ENCODE data around the gene IRAK1. TPM values are rescaled to one million over a fixed set of nuclear protein-coding genes. Genes with fewer than 3 reads are reported as not detected.
A peak's percentile ranks its signal among the peaks of the same experiment; 100 is the strongest.

IRAK1 gene
- total and polyA plus RNA-seq, 2 of the 8 experiments (the other 6 are each of a cell fraction or from before 2014, with no cell fraction given), result 26.6 to 41.7 TPM

DNA sequence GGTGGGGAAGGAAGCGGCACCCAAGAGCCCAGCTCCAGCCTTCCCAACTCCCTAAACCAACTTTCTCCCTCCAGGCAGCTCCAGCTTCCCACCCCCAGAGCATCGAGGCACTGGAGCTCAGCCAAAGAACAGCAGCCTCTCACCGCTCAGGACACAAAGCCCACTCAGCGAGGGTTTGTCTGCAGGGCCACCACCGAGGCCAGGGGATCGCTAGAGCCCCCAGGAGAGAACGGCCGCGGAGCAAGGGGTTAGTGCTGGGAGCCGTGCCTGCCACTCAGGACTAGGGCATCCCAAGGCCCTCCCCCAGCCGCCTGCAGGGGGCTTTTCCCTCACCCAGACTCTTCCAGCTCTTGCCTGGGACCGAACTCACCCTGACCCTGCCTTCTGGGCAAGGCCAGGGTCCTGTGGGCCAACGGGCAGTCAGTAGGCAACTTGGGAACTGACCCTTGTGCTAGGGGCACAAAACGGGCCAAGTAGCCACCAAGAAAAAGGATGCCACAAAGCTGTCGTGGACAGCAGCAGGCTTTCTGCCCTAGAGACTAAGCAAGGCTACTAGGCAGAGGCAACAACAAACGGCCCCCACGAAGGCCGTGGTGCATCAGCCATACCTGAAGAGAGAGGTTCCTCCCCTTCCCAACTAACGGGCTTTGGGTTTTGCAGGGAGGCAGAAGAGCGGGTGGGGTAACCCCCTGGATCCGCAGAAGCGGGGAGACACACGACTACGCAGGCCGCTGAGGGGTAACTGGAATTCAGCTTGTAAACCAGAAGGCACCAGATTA, 50.4 kb downstream of the IRAK1 start:
- Histone ChIP-seq H3K56ac (replicated peaks; ENCODE audit: insufficient read length, low read depth, low read length) (no peak overlapping the region), H3K9me3 (ENCODE audit: insufficient read depth in 2 of 2, low read depth in 1 of 2, low read length in 1 of 2) (no peaks in the 10 kb centered on the region), H3K27me3 (replicated peaks in 1 of 4; ENCODE audit: control insufficient read depth in 3 of 4, extremely low read depth in 1 of 4, insufficient read depth in 3 of 4, low read length in 3 of 4) (no peaks in the 10 kb centered on the region), H2BK5ac (ENCODE audit: low read depth, low read length) (no peak overlapping the region), H3K23me2 (ENCODE audit: low read depth, low read length) (peaks cover 8% of the 10 kb centered on the region; the same call in 1 of the 2 replicates), H3K4me2 (ENCODE audit: insufficient read depth in 1 of 2, low read depth in 2 of 2, low read length in 2 of 2) (peak overlapping the region; percentile 66 to 85), H3K4me3 (ENCODE audit: extremely low read depth in 1 of 4, insufficient read depth in 2 of 4, low read depth in 3 of 4, low read length in 4 of 4) (peak overlapping the region; percentile 64 to 99 (median 82)), H3K36me3 (ENCODE audit: control insufficient read depth in 2 of 4, insufficient read depth in 4 of 4, low read length in 3 of 4) (no peaks in the 10 kb centered on the region), H3K79me1 (ENCODE audit: low read depth, low read length) (peaks cover 1% of the 10 kb centered on the region; the same call in 1 of the 2 replicates), H3K27ac (ENCODE audit: low read depth, low read length) (no peak overlapping the region), H4K8ac (ENCODE audit: extremely low read depth, insufficient read depth, low read length) (no peak overlapping the region), H3K4me1 (replicated peaks in 1 of 4; ENCODE audit: control insufficient read depth in 3 of 4, insufficient read depth in 4 of 4, low read length in 3 of 4) (peaks cover 4 to 26% (median 16%) of the 10 kb centered on the region in 4 experiments), H3K79me2 (ENCODE audit: control insufficient read depth in 1 of 2, insufficient read depth in 2 of 2, low read length in 2 of 2) (peaks cover 44 to 64% of the 10 kb centered on the region in 2 experiments), H4K5ac (ENCODE audit: insufficient read length, low read depth, low read length) (no peak overlapping the region), H2AK5ac (ENCODE audit: low read depth, low read length) (no peak overlapping the region), H4K91ac (replicated peaks; ENCODE audit: insufficient read length, low read length) (no peak overlapping the region), H3K14ac (ENCODE audit: insufficient read length) (no peak overlapping the region), H2BK120ac (replicated peaks; ENCODE audit: low read depth, low read length) (no peak overlapping the region), H2BK15ac (ENCODE audit: low read length) (no peak overlapping the region), H3K18ac (ENCODE audit: extremely low read depth, low read length) (no peak overlapping the region; the same call in 1 of the 2 replicates), H2BK12ac (ENCODE audit: low read depth, low read length) (no peak overlapping the region), H3K9ac (replicated peaks in 1 of 4; ENCODE audit: extremely low read depth in 1 of 4, low read depth in 3 of 4, low read length in 3 of 4) (peak overlapping the region in 2 of 4 experiments; percentile 8 to 30; a peak in 2 of 7 replicates), H2AFZ (ENCODE audit: low read length) (no peak overlapping the region), H3K23ac (ENCODE audit: insufficient read length) (no peak overlapping the region), H3K4ac (replicated peaks; ENCODE audit: insufficient read length, low read depth, low read length) (no peak overlapping the region), H2BK20ac (ENCODE audit: low read length) (no peak overlapping the region), H4K20me1 (replicated peaks in 1 of 2; ENCODE audit: control insufficient read depth in 1 of 2, insufficient read depth in 2 of 2, low read length in 2 of 2) (peaks cover 18 to 29% of the 10 kb centered on the region in 2 experiments)
- no peak for TF ChIP-seq TBP (IDR thresholded peaks at IDR 0.05; ENCODE audit: low read depth, low read length)
- TF ChIP-seq CEBPB (IDR thresholded peaks at IDR 0.05; ENCODE audit: low read depth, low read length), result no peak
- TF ChIP-seq RXRA (IDR thresholded peaks at IDR 0.05; ENCODE audit: insufficient read depth, low read depth, low read length), result no peak
- CTCF ChIA-PET (ENCODE audit: partially characterized antibody), result interaction anchor here (1.0 to 11.2 kb wide), 5 partner anchors 21 to 91 kb away, joined by 4 to 102 read pairs (median 5); partner anchors contain the start of gene RENBP
- POLR2A ChIA-PET (ENCODE audit: partially characterized antibody), result interaction anchor here (0.9 to 4.0 kb wide), 11 partner anchors 12 to 441 kb away, joined by 3 to 26 read pairs (median 4); partner anchors contain the start of genes ARHGAP4 and RENBP
- 14% methylated on average over 19 of the region's 25 CpGs; no CpG with 5 or more reads in 1 of the 2 experiments for WGBS, 2 experiments (ENCODE audit: extremely low coverage in 1 of 2, insufficient coverage in 1 of 2, insufficient read length in 1 of 2, insufficient replicate concordance in 2 of 2, low coverage in 1 of 2, low lambda C conversion rate in 2 of 2, missing lambda C conversion rate in 1 of 2)
- DNase-seq (ENCODE audit: low read depth in 1 of 2, low spot score in 2 of 2), result no peak
- FAIRE-seq, result no peak
